Upper lobe of right lung (tissue), 1 donor: ENCODE data around the gene MCM5. TPM values are rescaled to one million over a fixed set of nuclear protein-coding genes. Genes with fewer than 3 reads are reported as not detected.
"Not testable (repeated sequence)": the region's sequence is repeated elsewhere in the genome, so short reads cannot be mapped to it uniquely, and the experiment has no call there.

Source experiments
- ATAC-seq: fragments of 200-7000 bp; cut with Tn5 transposase; one replicate; pipeline ENCODE4 v1.9.1; 2020; ENCODE audit warnings: mild to moderate bottlenecking, moderate library complexity
- DNase-seq: peaks from one replicate; pipeline ENCODE4 v3.0.0-alpha.2; 2020
- H3K27ac ChIP-seq: fragments of 200-600 bp; one replicate; pipeline ENCODE4 v1.8.0; 2022
- H3K27me3 ChIP-seq: fragments of 200-600 bp; one replicate; pipeline ENCODE4 v1.8.0; 2022; ENCODE audit warnings: mild to moderate bottlenecking
- H3K36me3 ChIP-seq: fragments of 200-600 bp; one replicate; pipeline ENCODE4 v1.8.0; 2022
- H3K4me1 ChIP-seq: fragments of 200-600 bp; one replicate; pipeline ENCODE4 v1.8.0; 2022
- H3K4me3 ChIP-seq: fragments of 200-600 bp; one replicate; pipeline ENCODE4 v1.8.0; 2022; ENCODE audit warnings: mild to moderate bottlenecking
- H3K9me3 ChIP-seq: fragments of 200-600 bp; one replicate; pipeline ENCODE4 v1.8.0; 2022
- CTCF ChIP-seq: fragments of 200-600 bp; IDR thresholded peaks from one replicate; pipeline ENCODE4 v1.8.0; 2022; ENCODE audit warnings: antibody characterized with exemption
- intact Hi-C: fragments of 100-400 bp; cut with DNase I; formaldehyde crosslinking; loops from one replicate; pipeline ENCODE4 v1.11.0; 2022
- total RNA-seq: library from RNA; stranded (reverse); fragmentation: NEBNext Ultra II Directional; extraction: Animal tissue kit (Norgen Biotek cat#: 25700); gene quantifications from one replicate; pipeline ENCODE4 v1.2.1, GENCODE V29; 2021
- donor health status: DM: no; HTN: yes; CAD: no; lungs with severe emphysema.

Gene MCM5
- total RNA-seq, 1 donor from 2014 or later, result 22.1 TPM

GRCh38 chr22:35470903-35471321 lies 71.0 kb downstream of the MCM5 start:
- Histone ChIP-seq H3K4me3 (no peak overlapping the region), H3K36me3 (no peaks in the 10 kb centered on the region), H3K27ac (no peak overlapping the region), H3K27me3 (no peaks in the 10 kb centered on the region), H3K4me1 (peaks cover 9% of the 10 kb centered on the region), H3K9me3 (no peaks in the 10 kb centered on the region)
- no peak for TF ChIP-seq CTCF
- no peak for ATAC-seq
- intact Hi-C loops, result no loop called here
- no peak for DNase-seq

GRCh38 chr22:35471566-35471965 lies 71.6 kb downstream of the MCM5 start:
- H3K27ac ChIP-seq, ATAC-seq, H3K27me3 ChIP-seq, H3K4me3 ChIP-seq, DNase-seq, intact Hi-C loops, H3K4me1 ChIP-seq, H3K36me3 ChIP-seq, H3K9me3 ChIP-seq: not testable (repeated sequence)

- no peak for ATAC-seq
- no peak for DNase-seq
- Histone ChIP-seq H3K4me1 (peaks cover 6% of the 10 kb centered on the region), H3K9me3 (no peaks in the 10 kb centered on the region), H3K4me3 (no peak overlapping the region), H3K27ac (no peak overlapping the region), H3K27me3 (no peaks in the 10 kb centered on the region), H3K36me3 (no peaks in the 10 kb centered on the region)
- no peak for TF ChIP-seq CTCF
- intact Hi-C loops, result no loop called here
Measured at GRCh38 chr22:35472488-35472887, 72.5 kb downstream of the MCM5 start.

GRCh38 chr22:35473971-35474370 lies 74.0 kb downstream of the MCM5 start:
- TF ChIP-seq CTCF, result no peak
- intact Hi-C loops, result no loop called here
- H3K27me3 ChIP-seq, result no peaks in the 10 kb centered on the region

More at GRCh38 chr22:35473971-35474370, 74.0 kb downstream of the MCM5 start:
- ATAC-seq (no peak), DNase-seq (no peak)
- Histone ChIP-seq H3K4me3 (no peak overlapping the region), H3K36me3 (no peaks in the 10 kb centered on the region), H3K4me1 (peaks cover 12% of the 10 kb centered on the region), H3K27ac (no peak overlapping the region), H3K9me3 (no peaks in the 10 kb centered on the region)

Other genes with a start within 250 kb of the MCM5 start
- gene HMGXB4, start 142.6 kb upstream of the MCM5 start, total RNA-seq, result 17.5 TPM
- gene TOM1, start 100.2 kb upstream of the MCM5 start, total RNA-seq, result 101 TPM
- 54.0 TPM for gene HMOX1, start 19.0 kb upstream of the MCM5 start, total RNA-seq
- gene RASD2, start 140.7 kb downstream of the MCM5 start, total RNA-seq, result 4.1 TPM
- gene MB, start 217.2 kb downstream of the MCM5 start, total RNA-seq, result 2.2 TPM
- 45.6 TPM for gene APOL6, start 248.3 kb downstream of the MCM5 start, total RNA-seq